MM.1S (cell line): ENCODE results near the gene ZNF121.

Experiments
- DNase-seq: peaks from one replicate; pipeline ENCODE4 v3.0.0-alpha.2; 2015
- H2AFZ ChIP-seq: fragments of 300-600 bp; sonication (generic); 2 replicates; pipeline ENCODE4 v1.6.0; 2016; ENCODE audit warnings: antibody characterized with exemption, low read length
- H3F3A ChIP-seq: fragments of 300-600 bp; sonication (generic); 2 replicates; pipeline ENCODE4 v1.6.1; 2016; ENCODE audit warnings: mild to moderate bottlenecking, antibody characterized with exemption, low read length, moderate library complexity, mixed read lengths; ENCODE audit not compliant: insufficient read depth
- H3K27ac ChIP-seq: fragments of 300-600 bp; sonication (generic); 2 replicates; pipeline ENCODE4 v1.5.1; 2016; ENCODE audit warnings: mild to moderate bottlenecking, low read length
- H3K27me3 ChIP-seq: fragments of 300-600 bp; sonication (generic); replicated peaks from 2 replicates; pipeline ENCODE4 v1.6.0; 2016; ENCODE audit warnings: low read length; ENCODE audit not compliant: insufficient read depth
- H3K36me3 ChIP-seq: fragments of 300-600 bp; sonication (generic); replicated peaks from 2 replicates; pipeline ENCODE4 v1.6.1; 2016; ENCODE audit warnings: mild to moderate bottlenecking, low read length, mixed read lengths; ENCODE audit not compliant: insufficient read depth
- H3K4me1 ChIP-seq: fragments of 300-600 bp; sonication (generic); 2 replicates; pipeline ENCODE4 v1.6.1; 2016; ENCODE audit warnings: low read length, mixed read lengths
- H3K4me2 ChIP-seq: fragments of 300-600 bp; sonication (generic); 2 replicates; pipeline ENCODE4 v1.6.0; 2016; ENCODE audit warnings: low read depth, low read length
- H3K4me3 ChIP-seq: fragments of 300-600 bp; sonication (generic); 2 replicates; pipeline ENCODE4 v1.5.1; 2016; ENCODE audit warnings: low read length, mixed read lengths
- H3K79me2 ChIP-seq: fragments of 300-600 bp; sonication (generic); 2 replicates; pipeline ENCODE4 v1.6.1; 2016; ENCODE audit warnings: mixed run types, low read length, mixed read lengths
- H3K9ac ChIP-seq: fragments of 300-600 bp; sonication (generic); 2 replicates; pipeline ENCODE4 v1.6.1; 2016; ENCODE audit warnings: low read length, mixed read lengths
- H3K9me2 ChIP-seq: fragments of 300-600 bp; sonication (generic); replicated peaks from 2 replicates; pipeline ENCODE4 v1.6.1; 2016; ENCODE audit warnings: mild to moderate bottlenecking, low read length, mixed read lengths; ENCODE audit not compliant: insufficient read depth
- H3K9me3 ChIP-seq: fragments of 300-600 bp; sonication (generic); replicated peaks from 2 replicates; pipeline ENCODE4 v1.6.1; 2016; ENCODE audit warnings: mild to moderate bottlenecking, low read length, mixed read lengths; ENCODE audit not compliant: insufficient read depth
- H4K20me1 ChIP-seq: fragments of 300-600 bp; sonication (generic); 2 replicates; pipeline ENCODE4 v1.6.1; 2016; ENCODE audit warnings: mild to moderate bottlenecking, low read length, moderate library complexity, mixed read lengths; ENCODE audit not compliant: insufficient read depth
- CTCF ChIP-seq: fragments of 300-600 bp; sonication (generic); IDR thresholded peaks from 2 replicates; pipeline ENCODE4 v1.5.1; 2016; ENCODE audit warnings: antibody characterized with exemption, low read length, mixed read lengths
- EZH2 ChIP-seq: fragments of 300-600 bp; sonication (generic); optimal IDR thresholded peaks from 2 replicates; pipeline ENCODE3; 2017; ENCODE audit warnings: low read depth, mild to moderate bottlenecking, antibody characterized with exemption, low read length, mixed read lengths
- EZH2phosphoT487 ChIP-seq: fragments of 300-600 bp; sonication (generic); IDR thresholded peaks from 2 replicates; pipeline ENCODE4 v1.6.1; 2018; ENCODE audit warnings: antibody characterized with exemption, low read length

The ZNF121 gene

DNA sequence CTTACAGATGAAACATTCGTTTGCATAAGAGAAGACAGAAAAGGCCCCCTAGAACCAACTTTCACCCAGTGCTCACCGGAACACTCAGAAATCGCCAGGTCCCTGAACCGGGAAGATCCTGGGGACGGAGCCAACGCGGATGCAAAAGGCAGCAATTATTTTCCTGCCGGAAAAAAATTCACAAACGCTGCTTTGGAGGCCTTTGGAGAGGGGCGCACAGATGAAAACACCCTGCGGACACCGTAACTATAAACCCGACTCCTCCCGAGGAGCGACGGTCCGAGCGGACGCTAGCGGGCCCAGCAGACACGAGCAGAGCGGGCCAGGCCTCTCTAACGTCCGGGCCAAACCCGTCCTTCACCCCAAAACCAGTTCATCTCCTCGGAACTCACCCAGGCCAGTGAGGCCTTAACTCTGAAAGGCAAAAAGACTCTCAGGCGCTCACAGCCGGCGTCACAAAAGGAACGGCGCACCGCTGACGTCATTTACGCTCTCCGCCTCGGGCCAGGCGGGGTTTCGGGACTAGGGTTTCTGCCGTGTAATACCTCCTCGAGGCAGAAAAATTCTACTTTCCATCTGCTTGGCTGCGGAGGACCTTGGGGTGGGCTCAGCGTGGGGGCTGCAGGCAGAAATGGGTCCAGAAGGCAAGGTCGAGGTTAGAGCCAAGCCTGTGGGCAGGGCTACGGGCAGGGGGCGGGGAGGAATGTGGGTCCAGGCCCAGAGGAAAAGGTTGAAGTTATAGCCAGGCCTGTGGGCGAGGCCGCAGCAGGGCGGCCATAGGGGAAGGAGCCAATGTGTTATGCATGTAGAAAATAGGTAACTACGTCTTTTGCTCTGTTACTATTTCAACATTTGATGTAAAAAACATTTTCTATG lies 45.9 kb downstream of the ZNF121 start, which contains the start of gene ZNF426:
ZNF426 (minus strand) TSS at position 463 of the 876 bp plus-strand sequence. CDS start 2,413 bp downstream, outside the sequence.
- Histone ChIP-seq H3K9me2 (no peaks in the 10 kb centered on the region), H3K4me2 (peak within 1 kb of the TSS; percentile 70)

GRCh38 chr19:9535934-9536333 lies 48.4 kb downstream of the ZNF121 start:
- H3K79me2 ChIP-seq, result no peaks in the 10 kb centered on the region
- no peak overlapping the region for H3K4me3 ChIP-seq
- H3K9ac ChIP-seq, result no peak overlapping the region
- H3K36me3 ChIP-seq, result no peaks in the 10 kb centered on the region
- no peak overlapping the region for H2AFZ ChIP-seq
- no peaks in the 10 kb centered on the region for H3K4me1 ChIP-seq
- DNase-seq, result no peak
- TF ChIP-seq EZH2 (no peak), CTCF (no peak), EZH2phosphoT487 (no peak)
- no peak overlapping the region for H3K4me2 ChIP-seq
- H4K20me1 ChIP-seq, result no peaks in the 10 kb centered on the region
- no peak overlapping the region for H3K27ac ChIP-seq
- no peaks in the 10 kb centered on the region for H3K9me2 ChIP-seq
- H3K27me3 ChIP-seq, result no peaks in the 10 kb centered on the region
- H3K9me3 ChIP-seq, result no peaks in the 10 kb centered on the region
- peaks cover 3% of the 10 kb centered on the region; the same call in 1 of the 2 replicates for H3F3A ChIP-seq

More for the DNA sequence above, 45.9 kb downstream of the ZNF121 start, which contains the start of gene ZNF426:
- no peak for TF ChIP-seq EZH2phosphoT487
- TF ChIP-seq EZH2, result no peak
- TF ChIP-seq CTCF, result no peak
- Histone ChIP-seq H2AFZ (peak within 1 kb of the TSS; percentile 87), H3K36me3 (no peaks in the 10 kb centered on the region), H3K9ac (peak within 1 kb of the TSS; percentile 75), H3K27ac (peak within 1 kb of the TSS; percentile 33; the same call in 1 of the 2 replicates), H3K4me1 (no peaks in the 10 kb centered on the region), H3K27me3 (no peaks in the 10 kb centered on the region), H3K79me2 (no peaks in the 10 kb centered on the region), H3K9me3 (no peaks in the 10 kb centered on the region), H4K20me1 (no peaks in the 10 kb centered on the region), H3F3A (peaks cover 3% of the 10 kb centered on the region; the same call in 1 of the 2 replicates), H3K4me3 (peak within 1 kb of the TSS; percentile 75)
- DNase-seq, result peak; percentile 77

DNA sequence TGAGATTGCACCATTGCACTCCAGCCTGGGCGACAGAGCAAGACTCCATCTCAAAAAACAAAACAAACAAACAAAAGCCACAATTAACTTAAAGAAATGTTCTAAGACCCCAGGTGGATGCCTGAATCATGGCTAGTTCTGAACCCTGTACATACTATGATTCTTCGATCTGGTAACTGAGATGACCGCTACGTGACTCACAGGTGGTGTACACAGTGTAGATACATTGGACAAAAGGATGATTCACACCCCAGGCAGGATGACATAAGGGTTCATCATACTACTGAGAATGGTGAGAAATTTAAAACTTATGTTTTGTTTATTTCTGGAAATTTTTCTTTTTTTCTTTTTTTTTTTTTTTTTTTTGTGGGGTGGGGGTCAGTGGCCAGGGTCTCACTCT lies 52.4 kb downstream of the ZNF121 start:
- Histone ChIP-seq H3K27me3 (no peaks in the 10 kb centered on the region), H3K9ac (no peak overlapping the region), H3K27ac (no peak overlapping the region), H3K79me2 (no peaks in the 10 kb centered on the region), H2AFZ (no peak overlapping the region), H3F3A (no peaks in the 10 kb centered on the region), H3K4me2 (no peak overlapping the region), H3K4me3 (no peak overlapping the region), H3K36me3 (peaks cover 3% of the 10 kb centered on the region), H3K4me1 (no peaks in the 10 kb centered on the region), H4K20me1 (no peaks in the 10 kb centered on the region), H3K9me2 (no peaks in the 10 kb centered on the region), H3K9me3 (no peaks in the 10 kb centered on the region)
- TF ChIP-seq CTCF (no peak), EZH2phosphoT487 (no peak), EZH2 (no peak)
- no peak for DNase-seq
